ENCODE measurements around the gene DYRK1B. TPM values are rescaled to one million over a fixed set of nuclear protein-coding genes. Genes with fewer than 3 reads are reported as not detected.

DYRK1B gene
- total RNA-seq, 1 experiment from 2014 or later, result 39.5 TPM

GRCh38 chr19:39858541-39858940, 24.6 kb upstream of the DYRK1B start:
- DNase-seq, result no peak

GRCh38 chr19:39852882-39853281, 18.9 kb upstream of the DYRK1B start:
- no TSS peak for BruUV-seq (replicated peaks)
- no peak for TF ChIP-seq EZH2 (IDR thresholded peaks at IDR 0.05; ENCODE audit: low read depth)
- TF ChIP-seq CTCF (conservative IDR thresholded peaks at IDR 0.05), result no peak
- Histone ChIP-seq H3K36me3 (ENCODE audit: low read depth) (no peaks in the 10 kb centered on the region), H3K4me3 (no peak overlapping the region), H2AFZ (no peak overlapping the region), H3F3A (ENCODE audit: insufficient read depth, low read depth) (0 out of 2 replicates have a peak, but pooled peaks cover 3% of the 10 kb centered on the region), H3K4me1 (replicated peaks; ENCODE audit: insufficient read depth) (no peaks in the 10 kb centered on the region; the same call in 1 of the 2 replicates), H3K27ac (no peak overlapping the region), H3K79me2 (ENCODE audit: low read depth) (no peaks in the 10 kb centered on the region), H3K4me2 (no peak overlapping the region), H3K9me2 (ENCODE audit: insufficient read depth) (no peaks in the 10 kb centered on the region), H3K9me3 (ENCODE audit: insufficient read depth, low read depth) (no peaks in the 10 kb centered on the region), H4K20me1 (ENCODE audit: insufficient read depth) (no peaks in the 10 kb centered on the region), H3K27me3 (ENCODE audit: insufficient read depth, low read depth) (peaks cover 9% of the 10 kb centered on the region)
- POLR2A ChIA-PET (ENCODE audit: unreplicated experiment), result no interaction called here
- CTCF ChIA-PET, result no interaction called here
- intact Hi-C loops (cut with micrococcal nuclease; ENCODE audit: unreplicated experiment), result no loop called here
- no peak for DNase-seq

More at GRCh38 chr19:39858541-39858940, 24.6 kb upstream of the DYRK1B start:
- Histone ChIP-seq H3K4me3 (no peak overlapping the region), H3K4me1 (replicated peaks; ENCODE audit: insufficient read depth) (no peaks in the 10 kb centered on the region), H4K20me1 (ENCODE audit: insufficient read depth) (no peaks in the 10 kb centered on the region), H3K9me2 (ENCODE audit: insufficient read depth) (no peaks in the 10 kb centered on the region), H3K79me2 (ENCODE audit: low read depth) (no peaks in the 10 kb centered on the region), H3F3A (ENCODE audit: insufficient read depth, low read depth) (no peaks in the 10 kb centered on the region), H3K9me3 (ENCODE audit: insufficient read depth, low read depth) (no peaks in the 10 kb centered on the region), H3K27me3 (ENCODE audit: insufficient read depth, low read depth) (peaks cover 9% of the 10 kb centered on the region), H3K36me3 (ENCODE audit: low read depth) (no peaks in the 10 kb centered on the region), H3K27ac (no peak overlapping the region), H3K4me2 (no peak overlapping the region), H2AFZ (no peak overlapping the region)
- intact Hi-C loops (cut with micrococcal nuclease; ENCODE audit: unreplicated experiment), result no loop called here
- no TSS peak for BruUV-seq (replicated peaks)
- ChIA-PET CTCF (no interaction called here), POLR2A (ENCODE audit: unreplicated experiment) (no interaction called here)
- TF ChIP-seq CTCF (conservative IDR thresholded peaks at IDR 0.05), result no peak
- no peak for TF ChIP-seq EZH2 (IDR thresholded peaks at IDR 0.05; ENCODE audit: low read depth)

- Histone ChIP-seq H3K36me3 (ENCODE audit: low read depth) (no peaks in the 10 kb centered on the region), H4K20me1 (ENCODE audit: insufficient read depth) (no peaks in the 10 kb centered on the region), H3K27ac (no peak overlapping the region), H3F3A (ENCODE audit: insufficient read depth, low read depth) (0 out of 2 replicates have a peak, but pooled peaks cover 3% of the 10 kb centered on the region), H3K9me2 (ENCODE audit: insufficient read depth) (no peaks in the 10 kb centered on the region), H3K4me3 (no peak overlapping the region), H3K9me3 (ENCODE audit: insufficient read depth, low read depth) (no peaks in the 10 kb centered on the region), H3K4me1 (replicated peaks; ENCODE audit: insufficient read depth) (peaks cover 8% of the 10 kb centered on the region; the same call in 1 of the 2 replicates), H3K79me2 (ENCODE audit: low read depth) (peaks cover 2% of the 10 kb centered on the region), H3K4me2 (no peak overlapping the region), H2AFZ (no peak overlapping the region; the same call in 1 of the 2 replicates), H3K27me3 (ENCODE audit: insufficient read depth, low read depth) (peaks cover 6% of the 10 kb centered on the region)
- no TSS peak for BruUV-seq (replicated peaks)
- intact Hi-C loops (cut with micrococcal nuclease; ENCODE audit: unreplicated experiment), result no loop called here
- DNase-seq, result no peak
- ChIA-PET CTCF (no interaction called here), POLR2A (ENCODE audit: unreplicated experiment) (no interaction called here)
- TF ChIP-seq EZH2 (IDR thresholded peaks at IDR 0.05; ENCODE audit: low read depth), result no peak
- TF ChIP-seq CTCF (conservative IDR thresholded peaks at IDR 0.05), result no peak
Observed at GRCh38 chr19:39850892-39851291, 16.9 kb upstream of the DYRK1B start.

Measured in PC-9 (cell line).